Dendritic cell treated with granulocyte-macrophage colony-stimulating factor and Interleukin-4, amounts not matched to agents 40 ng/mL and 50 ng/mL, for 4 days (primary cell): ENCODE measurements around the gene KLHL11.

Experiments
- H3K27ac Mint-ChIP-seq: one replicate; pipeline ENCODE4 v1.8.0; 2022; ENCODE audit warnings: mild to moderate bottlenecking, mixed read lengths
- H3K27me3 Mint-ChIP-seq: one replicate; pipeline ENCODE4 v1.8.0; 2022; ENCODE audit warnings: mild to moderate bottlenecking, mixed read lengths
- H3K36me3 Mint-ChIP-seq: one replicate; pipeline ENCODE4 v1.8.0; 2022; ENCODE audit warnings: low read depth, mixed read lengths
- H3K4me1 Mint-ChIP-seq: one replicate; pipeline ENCODE4 v1.8.0; 2022; ENCODE audit warnings: low read depth, mixed read lengths
- H3K4me3 Mint-ChIP-seq: one replicate; pipeline ENCODE4 v1.8.0; 2022; ENCODE audit warnings: mild to moderate bottlenecking, moderate library complexity, mixed read lengths
- H3K9me3 Mint-ChIP-seq: one replicate; pipeline ENCODE4 v1.8.0; 2022; ENCODE audit warnings: mixed read lengths
- intact Hi-C: fragments of 100-400 bp; cut with micrococcal nuclease; formaldehyde crosslinking; loops from one replicate; pipeline ENCODE4 v1.15.0; 2022

The KLHL11 gene, protein sequence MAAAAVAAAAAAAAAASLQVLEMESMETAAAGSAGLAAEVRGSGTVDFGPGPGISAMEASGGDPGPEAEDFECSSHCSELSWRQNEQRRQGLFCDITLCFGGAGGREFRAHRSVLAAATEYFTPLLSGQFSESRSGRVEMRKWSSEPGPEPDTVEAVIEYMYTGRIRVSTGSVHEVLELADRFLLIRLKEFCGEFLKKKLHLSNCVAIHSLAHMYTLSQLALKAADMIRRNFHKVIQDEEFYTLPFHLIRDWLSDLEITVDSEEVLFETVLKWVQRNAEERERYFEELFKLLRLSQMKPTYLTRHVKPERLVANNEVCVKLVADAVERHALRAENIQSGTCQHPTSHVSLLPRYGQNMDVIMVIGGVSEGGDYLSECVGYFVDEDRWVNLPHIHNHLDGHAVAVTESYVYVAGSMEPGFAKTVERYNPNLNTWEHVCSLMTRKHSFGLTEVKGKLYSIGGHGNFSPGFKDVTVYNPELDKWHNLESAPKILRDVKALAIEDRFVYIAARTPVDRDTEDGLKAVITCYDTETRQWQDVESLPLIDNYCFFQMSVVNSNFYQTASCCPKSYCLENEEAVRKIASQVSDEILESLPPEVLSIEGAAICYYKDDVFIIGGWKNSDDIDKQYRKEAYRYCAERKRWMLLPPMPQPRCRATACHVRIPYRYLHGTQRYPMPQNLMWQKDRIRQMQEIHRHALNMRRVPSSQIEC

DNA sequence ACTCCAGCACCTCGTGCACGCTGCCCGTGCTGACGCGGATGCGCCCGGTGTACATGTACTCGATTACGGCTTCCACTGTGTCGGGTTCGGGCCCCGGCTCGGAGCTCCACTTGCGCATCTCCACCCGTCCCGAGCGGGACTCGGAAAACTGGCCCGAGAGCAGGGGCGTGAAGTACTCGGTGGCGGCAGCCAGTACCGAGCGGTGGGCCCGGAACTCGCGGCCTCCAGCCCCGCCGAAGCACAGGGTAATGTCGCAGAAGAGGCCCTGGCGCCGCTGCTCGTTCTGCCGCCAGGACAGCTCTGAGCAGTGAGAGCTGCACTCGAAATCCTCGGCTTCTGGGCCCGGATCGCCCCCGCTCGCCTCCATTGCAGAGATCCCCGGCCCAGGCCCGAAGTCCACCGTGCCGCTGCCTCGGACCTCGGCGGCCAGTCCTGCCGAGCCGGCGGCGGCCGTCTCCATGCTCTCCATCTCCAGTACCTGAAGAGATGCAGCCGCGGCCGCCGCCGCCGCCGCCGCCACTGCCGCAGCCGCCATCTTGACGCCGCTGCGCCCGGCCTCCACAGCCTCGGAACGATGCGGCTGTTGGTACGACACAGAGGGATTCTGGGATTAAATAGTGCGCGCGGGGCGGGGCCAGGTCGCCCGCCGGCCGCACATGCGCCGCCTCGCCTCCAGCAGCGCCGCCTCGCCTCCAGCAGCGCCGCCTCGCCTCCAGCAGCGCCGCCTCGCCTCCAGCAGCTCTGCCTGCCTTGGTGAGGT, at the start of gene KLHL11:
TSS of gene KLHL11 (minus strand) at position 588 of the 760 bp plus-strand sequence. CDS start at position 535, 53 bp downstream.
- no peaks in the 10 kb centered on the region for H3K9me3 Mint-ChIP-seq
- H3K36me3 Mint-ChIP-seq = peaks cover 38% of the 10 kb centered on the region
- no peak within 1 kb of the TSS for H3K27ac Mint-ChIP-seq
- H3K4me3 Mint-ChIP-seq = no peak within 1 kb of the TSS
- H3K4me1 Mint-ChIP-seq = peaks cover 17% of the 10 kb centered on the region
- H3K27me3 Mint-ChIP-seq = no peaks in the 10 kb centered on the region
- intact Hi-C loops = loop anchor here (10.0 kb wide), 1 partner anchor 130 kb away; the partner anchor contains the start of gene HAP1

DNA sequence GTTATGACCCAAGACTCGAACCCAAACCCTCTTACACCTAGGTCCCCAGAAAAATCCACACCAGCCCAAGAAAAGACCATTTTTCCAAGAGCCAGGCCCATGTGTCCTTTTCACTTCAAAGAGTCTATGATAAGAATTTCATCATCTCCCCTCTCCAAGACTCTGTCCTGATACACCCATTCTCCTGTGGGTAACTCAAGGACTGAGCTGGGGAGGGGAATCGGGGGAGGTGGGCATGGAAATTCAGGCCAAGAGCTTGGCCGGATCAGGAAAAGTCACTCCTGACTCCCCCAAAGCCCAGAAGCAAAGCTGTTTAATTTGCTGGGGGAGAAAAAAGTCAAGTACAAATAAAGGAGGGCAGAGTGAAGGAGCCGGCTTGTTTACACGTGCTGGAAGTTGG, 49.8 kb upstream of the KLHL11 start:
- H3K4me1 Mint-ChIP-seq = peaks cover 52% of the 10 kb centered on the region
- H3K4me3 Mint-ChIP-seq = no peak overlapping the region
- intact Hi-C loops = no loop called here
- H3K9me3 Mint-ChIP-seq = no peaks in the 10 kb centered on the region
- H3K36me3 Mint-ChIP-seq = peaks cover 73% of the 10 kb centered on the region
- no peak overlapping the region for H3K27ac Mint-ChIP-seq
- H3K27me3 Mint-ChIP-seq = no peaks in the 10 kb centered on the region

- intact Hi-C loops = no loop called here
- no peak overlapping the region for H3K4me3 Mint-ChIP-seq
- H3K27me3 Mint-ChIP-seq = no peaks in the 10 kb centered on the region
- H3K4me1 Mint-ChIP-seq = peaks cover 46% of the 10 kb centered on the region
- no peaks in the 10 kb centered on the region for H3K9me3 Mint-ChIP-seq
- H3K36me3 Mint-ChIP-seq = peaks cover 80% of the 10 kb centered on the region
- no peak overlapping the region for H3K27ac Mint-ChIP-seq
These were observed 49.1 kb upstream of the KLHL11 start for GRCh38 chr17:41914358-41914766.

DNA sequence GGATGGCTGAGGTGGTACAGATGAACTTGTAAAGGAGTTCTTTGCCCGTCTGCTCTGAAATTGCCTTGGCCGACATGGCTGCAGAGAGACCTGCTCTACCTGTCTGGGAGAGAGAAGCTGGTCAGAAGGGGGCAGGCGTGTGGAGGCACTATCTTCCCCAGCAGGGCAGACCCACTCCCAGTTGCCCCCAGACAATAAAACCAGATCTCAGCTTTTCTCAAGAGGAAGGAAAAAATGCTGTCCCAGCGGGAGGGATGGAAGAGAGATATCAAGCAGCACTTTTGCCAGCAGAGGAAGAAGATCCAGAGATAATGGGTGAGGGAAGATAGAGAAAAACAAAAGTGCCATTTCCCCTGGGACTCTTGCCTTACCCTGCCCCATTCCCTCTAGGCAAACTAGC, 48.6 kb upstream of the KLHL11 start:
- intact Hi-C loops = no loop called here
- no peak overlapping the region for H3K27ac Mint-ChIP-seq

DNA sequence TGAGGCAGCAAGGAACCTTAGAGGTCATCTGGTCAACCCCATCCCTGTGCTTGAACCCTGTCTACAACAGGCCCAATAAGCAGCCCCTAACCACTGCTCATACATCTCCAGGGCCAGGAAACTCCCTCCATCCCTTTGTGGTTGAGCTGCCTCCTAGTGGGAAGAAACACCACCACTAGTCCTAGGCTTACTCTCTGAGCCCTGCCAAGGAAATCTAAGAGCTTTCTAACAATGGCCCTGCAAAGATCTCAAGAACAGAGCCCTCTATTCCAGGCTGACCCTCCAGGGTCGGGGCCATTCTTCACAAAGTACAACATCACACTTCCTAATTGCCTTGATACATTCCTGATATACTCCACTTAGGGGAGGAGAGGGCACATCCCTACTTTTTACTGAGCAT, 47.7 kb upstream of the KLHL11 start:
- no peaks in the 10 kb centered on the region for H3K27me3 Mint-ChIP-seq
- H3K9me3 Mint-ChIP-seq = no peaks in the 10 kb centered on the region
- no peak overlapping the region for H3K4me3 Mint-ChIP-seq
- intact Hi-C loops = no loop called here
- H3K36me3 Mint-ChIP-seq = peaks cover 86% of the 10 kb centered on the region
- H3K4me1 Mint-ChIP-seq = peaks cover 43% of the 10 kb centered on the region
- H3K27ac Mint-ChIP-seq = no peak overlapping the region

More for the DNA sequence above, 48.6 kb upstream of the KLHL11 start:
- Mint-ChIP-seq H3K9me3 (no peaks in the 10 kb centered on the region), H3K36me3 (peaks cover 85% of the 10 kb centered on the region), H3K4me3 (no peak overlapping the region), H3K4me1 (peaks cover 44% of the 10 kb centered on the region), H3K27me3 (no peaks in the 10 kb centered on the region)

DNA sequence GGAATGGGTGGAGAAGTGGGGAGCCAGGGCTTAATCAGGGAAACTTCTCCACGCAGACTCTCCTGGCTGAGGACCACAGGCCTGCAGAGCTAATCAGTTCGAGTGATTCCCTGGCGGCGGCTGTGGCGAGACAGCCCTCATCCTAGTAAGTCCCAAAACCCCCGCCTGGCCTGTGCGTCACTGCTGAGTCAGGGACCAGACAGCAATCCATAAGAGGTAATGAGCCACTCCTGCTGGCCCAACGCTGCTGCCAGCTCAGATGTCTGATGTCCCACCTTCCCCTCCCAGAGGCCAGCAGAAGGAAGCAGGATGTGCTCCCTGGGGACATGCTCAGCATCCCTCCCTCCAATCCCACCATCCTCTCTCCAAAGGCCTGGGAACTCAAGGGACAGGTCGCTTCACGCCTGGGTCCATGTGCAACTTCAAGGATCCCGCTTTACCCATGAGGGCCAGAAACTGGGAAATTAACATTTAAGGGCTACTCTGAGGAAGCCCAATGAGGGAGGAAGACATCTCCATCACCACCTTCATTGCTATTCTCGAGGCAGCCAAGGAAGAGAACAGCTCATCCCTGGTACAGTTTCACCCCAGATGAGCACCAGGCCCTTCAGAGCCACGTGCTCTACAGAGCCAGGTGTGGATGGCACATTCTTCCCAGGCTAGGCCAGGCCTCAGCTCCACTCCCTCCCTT, 45.6 kb upstream of the KLHL11 start:
- Mint-ChIP-seq H3K9me3 (no peaks in the 10 kb centered on the region), H3K27me3 (no peaks in the 10 kb centered on the region), H3K36me3 (peaks cover 100% of the 10 kb centered on the region), H3K27ac (no peak overlapping the region), H3K4me1 (peaks cover 25% of the 10 kb centered on the region), H3K4me3 (no peak overlapping the region)
- intact Hi-C loops = no loop called here

DNA sequence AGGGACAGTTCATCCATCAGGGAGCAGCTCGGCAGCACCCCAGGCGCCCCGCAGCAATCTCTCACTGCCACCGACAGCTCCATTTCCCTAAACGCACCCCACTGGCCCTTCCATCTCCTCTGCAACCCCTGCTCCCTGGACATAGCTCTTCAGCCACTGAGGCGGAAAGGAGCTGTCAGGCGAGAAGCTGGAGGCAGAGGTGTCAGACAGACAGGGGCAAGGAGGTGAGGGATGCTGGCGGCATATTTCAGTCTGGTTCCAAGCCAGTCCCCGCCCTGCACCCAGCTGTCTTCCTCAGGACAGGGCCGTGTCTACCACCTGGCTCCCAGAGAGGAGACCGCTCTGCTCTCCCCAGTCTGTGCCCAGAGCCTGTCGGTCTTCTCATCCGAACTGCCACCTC, 43.9 kb upstream of the KLHL11 start:
- H3K27me3 Mint-ChIP-seq = no peaks in the 10 kb centered on the region
- no peaks in the 10 kb centered on the region for H3K9me3 Mint-ChIP-seq
- peaks cover 100% of the 10 kb centered on the region for H3K36me3 Mint-ChIP-seq
- no peak overlapping the region for H3K4me3 Mint-ChIP-seq
- peaks cover 7% of the 10 kb centered on the region for H3K4me1 Mint-ChIP-seq
- no peak overlapping the region for H3K27ac Mint-ChIP-seq
- intact Hi-C loops = no loop called here

DNA sequence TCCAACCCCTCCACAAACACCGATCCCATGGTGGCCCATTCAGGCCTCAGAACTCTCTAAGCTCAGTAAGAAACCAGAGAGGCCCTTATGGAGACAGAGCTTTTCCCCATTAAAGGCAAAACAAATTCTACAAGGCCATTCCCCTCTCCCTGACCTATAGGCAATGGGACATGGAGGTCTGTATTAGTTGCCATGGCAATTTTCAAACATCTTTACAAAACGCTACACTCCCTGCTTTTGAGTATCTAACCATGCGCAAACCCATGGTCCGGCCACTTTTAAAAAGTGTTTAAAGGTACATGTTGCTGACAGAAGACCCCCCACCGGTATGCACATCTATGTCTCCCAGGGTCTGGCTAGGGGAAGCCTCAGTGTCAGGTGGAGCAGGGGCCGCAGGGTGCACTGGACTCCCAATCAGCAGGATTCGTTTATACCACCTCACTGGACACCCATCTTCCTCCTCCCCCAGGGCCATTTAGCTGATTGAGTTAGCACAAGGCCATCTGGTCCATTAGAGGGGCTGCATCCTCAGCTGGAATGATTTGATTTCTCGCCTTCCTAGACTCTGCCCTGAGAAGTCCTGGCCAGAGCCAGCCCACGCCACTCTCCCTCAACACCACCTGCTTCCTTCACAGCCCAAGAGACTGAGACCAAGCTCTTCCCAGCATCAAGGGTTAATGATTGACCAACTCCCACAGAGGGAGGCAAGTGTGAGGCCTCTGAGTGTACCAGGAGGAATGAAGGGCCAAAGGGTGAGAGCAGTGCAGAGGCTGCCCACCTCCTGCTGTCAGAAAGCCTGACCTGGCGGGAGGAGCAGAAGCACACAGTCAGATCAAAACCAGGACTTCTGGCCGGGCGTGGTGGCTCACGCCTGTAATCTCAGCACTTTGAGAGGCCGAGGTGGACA, 42.7 kb upstream of the KLHL11 start:
- Mint-ChIP-seq H3K4me3 (no peak overlapping the region), H3K27ac (no peak overlapping the region)
- intact Hi-C loops = no loop called here

DNA sequence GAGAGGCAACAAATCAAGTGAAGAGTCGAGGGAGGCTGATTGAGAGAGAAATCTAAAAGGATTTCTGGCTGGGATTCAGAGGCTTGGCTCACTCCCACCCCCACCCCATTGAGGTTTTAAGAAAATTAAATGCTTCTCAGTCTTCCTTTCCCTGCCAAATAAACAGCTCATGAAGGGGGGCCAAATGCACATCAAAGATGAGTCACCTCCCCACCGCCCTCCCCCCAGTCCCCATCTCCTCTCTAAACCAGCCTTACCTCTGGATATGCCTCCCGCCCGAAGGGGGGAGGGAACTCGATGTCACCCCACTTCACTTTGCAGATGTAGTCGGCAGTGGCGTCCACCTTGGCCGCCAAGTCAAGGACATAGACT, 41.9 kb upstream of the KLHL11 start:
- Mint-ChIP-seq H3K36me3 (peaks cover 100% of the 10 kb centered on the region), H3K4me1 (no peaks in the 10 kb centered on the region), H3K27ac (no peak overlapping the region), H3K4me3 (no peak overlapping the region), H3K27me3 (no peaks in the 10 kb centered on the region), H3K9me3 (no peaks in the 10 kb centered on the region)
- intact Hi-C loops = no loop called here

More for the DNA sequence above, 42.7 kb upstream of the KLHL11 start:
- Mint-ChIP-seq H3K4me1 (no peaks in the 10 kb centered on the region), H3K9me3 (no peaks in the 10 kb centered on the region), H3K36me3 (peaks cover 100% of the 10 kb centered on the region), H3K27me3 (no peaks in the 10 kb centered on the region)

GRCh38 chr17:41906465-41907184, 41.4 kb upstream of the KLHL11 start:
- peaks cover 100% of the 10 kb centered on the region for H3K36me3 Mint-ChIP-seq
- no peaks in the 10 kb centered on the region for H3K27me3 Mint-ChIP-seq
- intact Hi-C loops = no loop called here
- no peak overlapping the region for H3K4me3 Mint-ChIP-seq
- H3K4me1 Mint-ChIP-seq = no peaks in the 10 kb centered on the region
- H3K27ac Mint-ChIP-seq = no peak overlapping the region
- H3K9me3 Mint-ChIP-seq = no peaks in the 10 kb centered on the region

DNA sequence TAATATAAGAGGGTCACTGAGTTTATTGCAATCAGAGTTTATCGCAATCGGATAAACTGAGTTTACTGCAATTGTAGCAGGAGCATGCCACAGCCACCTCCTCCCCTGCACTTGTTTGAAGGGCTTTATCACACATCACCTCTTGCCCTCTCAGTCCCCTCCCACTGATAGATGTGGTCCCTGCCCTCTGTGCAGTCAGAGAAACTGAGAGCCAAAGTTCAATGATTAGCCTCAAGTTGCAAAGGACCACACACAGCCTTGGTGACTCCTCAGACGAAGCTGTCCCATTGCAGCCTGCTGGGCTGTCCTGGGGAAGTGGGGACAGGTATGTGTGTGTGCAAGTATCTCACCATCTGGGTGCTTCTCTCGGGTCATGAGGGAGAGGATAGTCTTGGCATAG, 39.9 kb upstream of the KLHL11 start:
- no peaks in the 10 kb centered on the region for H3K4me1 Mint-ChIP-seq

GRCh38 chr17:41904242-41904841, 39.1 kb upstream of the KLHL11 start:
- peaks cover 100% of the 10 kb centered on the region for H3K36me3 Mint-ChIP-seq
- intact Hi-C loops = no loop called here

More for the DNA sequence above, 39.9 kb upstream of the KLHL11 start:
- intact Hi-C loops = no loop called here
- H3K27ac Mint-ChIP-seq = no peak overlapping the region
- no peaks in the 10 kb centered on the region for H3K9me3 Mint-ChIP-seq
- peaks cover 100% of the 10 kb centered on the region for H3K36me3 Mint-ChIP-seq
- no peaks in the 10 kb centered on the region for H3K27me3 Mint-ChIP-seq
- H3K4me3 Mint-ChIP-seq = no peak overlapping the region

More at GRCh38 chr17:41904242-41904841, 39.1 kb upstream of the KLHL11 start:
- no peak overlapping the region for H3K27ac Mint-ChIP-seq
- no peaks in the 10 kb centered on the region for H3K27me3 Mint-ChIP-seq
- no peaks in the 10 kb centered on the region for H3K9me3 Mint-ChIP-seq
- no peaks in the 10 kb centered on the region for H3K4me1 Mint-ChIP-seq
- no peak overlapping the region for H3K4me3 Mint-ChIP-seq
